ENCODE data around the gene C10orf67.
"Not testable (repeated sequence)": the region's sequence is repeated elsewhere in the genome, so short reads cannot be mapped to it uniquely, and the experiment has no call there.

The C10orf67 gene

GRCh38 chr10:23362069-23362830, 17.7 kb upstream of the C10orf67 start:
- no peak for DNase-seq (ENCODE audit: low read depth)

GRCh38 chr10:23361665-23362064, 17.1 kb upstream of the C10orf67 start:
- DNase-seq (ENCODE audit: low read depth), result no peak

GRCh38 chr10:23359692-23360380, 15.2 kb upstream of the C10orf67 start:
- no peak for DNase-seq (ENCODE audit: low read depth)

- no peak for DNase-seq (ENCODE audit: low read depth)
Observed at GRCh38 chr10:23358357-23358756, 13.8 kb upstream of the C10orf67 start.

GRCh38 chr10:23354630-23355279, 10.2 kb upstream of the C10orf67 start:
- DNase-seq (ENCODE audit: low read depth), result no peak

- DNase-seq (ENCODE audit: low read depth), result no peak
Observed at GRCh38 chr10:23351926-23352519, 7.4 kb upstream of the C10orf67 start.

- not testable (repeated sequence) for DNase-seq (ENCODE audit: low read depth)
Observed at GRCh38 chr10:23350706-23351105, 6.1 kb upstream of the C10orf67 start.

- DNase-seq (ENCODE audit: low read depth), result no peak
Observed at GRCh38 chr10:23345861-23346260, 1.3 kb upstream of the C10orf67 start.

GRCh38 chr10:23343591-23344240, 881 bp downstream of the C10orf67 start:
- no peak for DNase-seq (ENCODE audit: low read depth)

- no peak for DNase-seq (ENCODE audit: low read depth)
Observed at GRCh38 chr10:23342213-23342884, 2.2 kb downstream of the C10orf67 start.

- no peak for DNase-seq (ENCODE audit: low read depth)
Observed at GRCh38 chr10:23341004-23341403, 3.6 kb downstream of the C10orf67 start.

- DNase-seq (ENCODE audit: low read depth), result no peak
Observed at GRCh38 chr10:23340354-23340753, 4.2 kb downstream of the C10orf67 start.

GRCh38 chr10:23338886-23339285, 5.7 kb downstream of the C10orf67 start:
- no peak for DNase-seq (ENCODE audit: low read depth)

GRCh38 chr10:23338155-23338828, 6.3 kb downstream of the C10orf67 start:
- DNase-seq (ENCODE audit: low read depth), result no peak

- no peak for DNase-seq (ENCODE audit: low read depth)
Observed at GRCh38 chr10:23337616-23338015, 7.0 kb downstream of the C10orf67 start.

GRCh38 chr10:23331567-23332301, 12.9 kb downstream of the C10orf67 start:
- DNase-seq (ENCODE audit: low read depth), result no peak

- no peak for DNase-seq (ENCODE audit: low read depth)
Observed at GRCh38 chr10:23330948-23331347, 13.6 kb downstream of the C10orf67 start.

- DNase-seq (ENCODE audit: low read depth), result no peak
Observed at GRCh38 chr10:23326544-23327307, 17.9 kb downstream of the C10orf67 start.

GRCh38 chr10:23325132-23325531, 19.5 kb downstream of the C10orf67 start:
- no peak for DNase-seq (ENCODE audit: low read depth)

GRCh38 chr10:23324351-23324750, 20.2 kb downstream of the C10orf67 start:
- no peak for DNase-seq (ENCODE audit: low read depth)
